Duodenal mucosa (tissue), 2 donors: Measurements from ENCODE around the gene ERCC3.
A peak's percentile ranks its signal among the peaks of the same experiment; 100 is the strongest.

Source experiments
- H3K27ac ChIP-seq: one replicate; pipeline ENCODE4 v1.7.0; 2013; ENCODE audit warnings: low read depth, low read length
- H3K27me3 ChIP-seq, 2 donors: one replicate each; pipeline ENCODE4 v1.7.0; 2013; ENCODE audit warnings: low read length in 2 of 2, control low read depth in 1 of 2; ENCODE audit not compliant: insufficient read depth in 2 of 2, control insufficient read depth in 1 of 2
- H3K36me3 ChIP-seq, 2 donors: one replicate each; pipeline ENCODE4 v1.7.0; 2013; ENCODE audit warnings: low read length in 2 of 2, control low read depth in 1 of 2; ENCODE audit not compliant: insufficient read depth in 2 of 2, control insufficient read depth in 1 of 2
- H3K4me1 ChIP-seq, 2 donors: one replicate each; pipeline ENCODE4 v1.7.0; 2013; ENCODE audit warnings: low read length in 2 of 2, control low read depth in 1 of 2; ENCODE audit not compliant: insufficient read depth in 2 of 2, control insufficient read depth in 1 of 2
- H3K4me3 ChIP-seq, 2 donors: one replicate each; pipeline ENCODE4 v1.7.0; 2013; ENCODE audit warnings: low read length in 2 of 2, low read depth in 1 of 2
- H3K9ac ChIP-seq, 2 donors: one replicate each; pipeline ENCODE4 v1.7.0; 2013; ENCODE audit warnings: low read length in 2 of 2, low read depth in 1 of 2
- H3K9me3 ChIP-seq, 2 donors: one replicate each; pipeline ENCODE4 v1.7.0; 2013; ENCODE audit warnings: low read length in 2 of 2, control low read depth in 1 of 2; ENCODE audit not compliant: control insufficient read depth in 1 of 2

ERCC3 gene

GRCh38 chr2:127314193-127314988 is 20.4 kb upstream of the ERCC3 start:
- no peak overlapping the region for H3K4me3 ChIP-seq
- no peaks in the 10 kb centered on the region for H3K4me1 ChIP-seq
- peaks cover 30 to 90% of the 10 kb centered on the region in 2 donors for H3K36me3 ChIP-seq
- no peaks in the 10 kb centered on the region for H3K9me3 ChIP-seq
- H3K27ac ChIP-seq: no peak overlapping the region
- no peaks in the 10 kb centered on the region for H3K27me3 ChIP-seq
- no peak overlapping the region for H3K9ac ChIP-seq

GRCh38 chr2:127313406-127313805 is 19.5 kb upstream of the ERCC3 start:
- no peaks in the 10 kb centered on the region for H3K4me1 ChIP-seq
- H3K27ac ChIP-seq: no peak overlapping the region
- H3K9me3 ChIP-seq: no peaks in the 10 kb centered on the region
- H3K27me3 ChIP-seq: no peaks in the 10 kb centered on the region
- no peak overlapping the region for H3K4me3 ChIP-seq
- no peak overlapping the region for H3K9ac ChIP-seq
- H3K36me3 ChIP-seq: peaks cover 35 to 87% of the 10 kb centered on the region in 2 donors

DNA sequence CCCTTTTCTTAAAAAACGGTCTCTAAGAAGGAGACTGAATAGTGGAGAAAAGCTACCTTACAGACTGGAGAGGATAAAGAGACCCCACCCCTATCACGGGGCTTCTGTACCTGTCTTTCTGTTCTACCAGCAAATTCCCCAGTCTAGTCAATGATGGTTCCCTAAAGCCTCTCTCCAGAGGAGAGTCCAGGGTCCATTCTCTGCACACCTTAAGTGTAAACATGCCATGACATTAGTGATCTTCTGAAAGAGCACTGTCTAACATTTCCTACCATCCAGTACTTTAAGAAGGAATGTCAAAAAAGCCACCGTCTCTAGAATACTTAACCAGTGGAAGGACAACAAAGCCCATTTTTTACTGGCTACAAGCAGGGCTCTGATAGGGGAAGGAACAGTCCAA is 17.0 kb upstream of the ERCC3 start:
- H3K9me3 ChIP-seq: no peaks in the 10 kb centered on the region
- H3K4me1 ChIP-seq: no peaks in the 10 kb centered on the region
- no peak overlapping the region for H3K4me3 ChIP-seq
- no peak overlapping the region for H3K27ac ChIP-seq
- H3K9ac ChIP-seq: no peak overlapping the region
- H3K27me3 ChIP-seq: no peaks in the 10 kb centered on the region
- peaks cover 35 to 85% of the 10 kb centered on the region in 2 donors for H3K36me3 ChIP-seq

DNA sequence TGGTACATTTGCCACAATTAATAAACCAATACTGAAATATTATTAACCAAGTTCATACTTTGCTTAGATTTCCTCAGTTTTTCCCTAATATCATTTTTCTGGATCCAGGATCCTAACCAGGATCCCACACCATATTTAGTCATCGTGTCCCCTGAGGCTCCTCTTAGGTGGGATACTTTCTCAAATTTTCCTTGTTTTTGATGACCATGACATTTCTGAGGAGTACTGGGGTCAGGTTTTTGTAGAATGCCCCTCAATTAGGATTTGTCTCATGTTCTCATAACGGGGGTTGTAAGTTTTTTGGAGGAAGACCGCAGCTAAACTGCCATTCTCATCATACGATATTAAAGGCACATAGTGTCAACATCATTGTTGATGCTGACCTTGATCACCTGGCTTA is 15.5 kb upstream of the ERCC3 start:
- no peaks in the 10 kb centered on the region for H3K27me3 ChIP-seq
- H3K27ac ChIP-seq: no peak overlapping the region
- H3K4me1 ChIP-seq: no peaks in the 10 kb centered on the region
- no peak overlapping the region for H3K9ac ChIP-seq
- no peaks in the 10 kb centered on the region for H3K9me3 ChIP-seq
- peaks cover 32 to 73% of the 10 kb centered on the region in 2 donors for H3K36me3 ChIP-seq
- H3K4me3 ChIP-seq: no peak overlapping the region

GRCh38 chr2:127308586-127309138 is 14.7 kb upstream of the ERCC3 start:
- Histone ChIP-seq H3K27me3 (no peaks in the 10 kb centered on the region), H3K4me3 (no peak overlapping the region), H3K9me3 (no peaks in the 10 kb centered on the region), H3K4me1 (no peaks in the 10 kb centered on the region), H3K36me3 (peaks cover 24 to 65% of the 10 kb centered on the region in 2 donors), H3K27ac (no peak overlapping the region), H3K9ac (no peak overlapping the region)

DNA sequence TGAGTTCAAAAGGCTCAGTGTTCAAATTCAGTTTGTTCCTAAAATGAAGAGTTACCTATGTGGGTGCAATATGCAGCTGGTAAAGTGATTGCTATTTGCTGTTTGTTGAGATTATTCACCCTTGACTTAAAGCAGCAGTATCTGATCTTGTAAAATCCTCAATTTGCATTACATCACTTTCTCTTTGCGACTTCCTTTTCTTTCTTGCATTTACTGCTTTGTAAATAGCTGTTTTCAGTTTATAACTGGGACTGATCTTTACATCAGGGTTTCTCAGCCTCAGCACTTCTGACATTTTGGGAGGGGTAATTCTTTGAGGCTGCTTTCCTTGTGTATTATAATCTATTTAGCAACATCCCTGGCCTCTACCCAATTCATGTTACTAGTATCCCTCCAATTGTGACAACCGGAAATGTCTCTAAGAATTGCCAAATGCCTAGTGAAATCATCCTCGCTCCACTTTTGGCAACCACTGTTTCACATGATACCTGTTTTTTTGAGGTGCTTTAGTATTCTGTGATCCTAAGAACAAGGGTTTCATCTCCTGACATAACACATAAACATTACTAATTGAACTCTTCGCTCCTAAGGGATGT is 12.1 kb upstream of the ERCC3 start:
- peaks cover 17 to 41% of the 10 kb centered on the region in 2 donors for H3K36me3 ChIP-seq
- H3K4me1 ChIP-seq: no peaks in the 10 kb centered on the region
- H3K27me3 ChIP-seq: no peaks in the 10 kb centered on the region
- H3K9me3 ChIP-seq: no peaks in the 10 kb centered on the region
- no peak overlapping the region for H3K4me3 ChIP-seq
- no peak overlapping the region for H3K27ac ChIP-seq
- no peak overlapping the region for H3K9ac ChIP-seq

DNA sequence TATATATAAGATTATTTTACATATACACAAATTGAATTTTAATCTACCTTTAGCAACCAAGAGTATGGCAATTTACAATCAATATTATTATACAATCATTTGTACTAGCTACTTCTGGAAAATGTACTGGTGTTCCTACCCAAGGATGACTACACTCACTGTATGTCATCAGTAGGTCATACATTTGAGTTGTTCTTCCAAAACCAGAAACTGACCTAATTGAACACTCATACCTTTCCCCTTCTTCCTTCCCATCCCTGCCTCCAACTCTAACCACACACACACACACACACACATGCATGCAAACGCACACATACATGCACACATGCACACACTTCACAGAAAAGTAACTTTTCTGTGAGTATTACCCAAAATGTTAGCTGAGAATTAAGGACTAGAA is 8.2 kb upstream of the ERCC3 start:
- H3K9me3 ChIP-seq: no peaks in the 10 kb centered on the region

DNA sequence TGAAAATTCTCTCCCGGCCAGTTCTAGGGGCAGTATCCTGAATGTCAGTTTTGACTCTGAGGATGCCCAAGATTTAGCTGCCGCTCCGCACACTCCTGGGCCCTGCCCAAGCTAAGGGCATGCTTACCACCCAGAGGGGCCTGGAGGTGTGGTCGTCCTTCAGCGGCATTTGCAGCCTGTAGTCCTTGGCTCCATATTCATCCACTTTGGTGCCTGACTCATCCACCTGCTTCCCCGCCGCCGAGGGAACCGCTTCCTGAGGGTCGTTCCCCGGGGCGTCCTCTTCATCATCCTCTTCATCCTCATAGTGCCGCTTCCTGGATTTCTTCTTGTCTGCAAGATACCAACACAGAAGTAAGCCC is 577 bp downstream of the ERCC3 start:
- Histone ChIP-seq H3K4me1 (peaks cover 11 to 18% of the 10 kb centered on the region in 2 donors), H3K36me3 (peaks cover 36 to 42% of the 10 kb centered on the region in 2 donors), H3K4me3 (peak overlapping the region; percentile 97), H3K9ac (peak overlapping the region; percentile 90 to 92), H3K27ac (no peak overlapping the region), H3K27me3 (no peaks in the 10 kb centered on the region), H3K9me3 (no peaks in the 10 kb centered on the region)

More for the DNA sequence above, 8.2 kb upstream of the ERCC3 start:
- Histone ChIP-seq H3K27me3 (no peaks in the 10 kb centered on the region), H3K27ac (no peak overlapping the region), H3K9ac (no peak overlapping the region), H3K4me3 (no peak overlapping the region), H3K36me3 (peaks cover 6 to 12% of the 10 kb centered on the region in 2 donors), H3K4me1 (no peaks in the 10 kb centered on the region)

DNA sequence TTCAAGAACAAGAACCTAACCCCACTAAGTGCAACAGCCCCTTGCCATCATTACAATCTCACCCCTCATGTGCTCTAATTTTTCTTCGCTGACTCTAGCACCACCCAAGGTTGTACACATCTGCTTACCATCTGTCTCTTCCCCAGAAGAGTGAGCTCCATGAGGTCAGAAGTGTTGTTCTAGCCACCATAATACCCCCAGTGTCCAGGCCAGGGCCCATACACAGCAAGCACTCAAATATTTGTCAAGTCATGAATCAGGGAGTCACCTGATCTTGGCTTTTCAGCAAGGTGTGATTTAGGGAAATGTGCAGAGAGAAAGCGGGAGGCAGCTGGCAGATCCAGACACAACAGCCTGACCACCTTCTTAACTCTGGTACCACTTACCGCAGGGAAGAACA is 5.7 kb downstream of the ERCC3 start:
- Histone ChIP-seq H3K27ac (no peak overlapping the region), H3K4me3 (no peak overlapping the region), H3K9ac (no peak overlapping the region), H3K36me3 (peaks cover 65 to 87% of the 10 kb centered on the region in 2 donors), H3K9me3 (peaks cover 0 to 7% of the 10 kb centered on the region in 2 donors), H3K27me3 (no peaks in the 10 kb centered on the region), H3K4me1 (peaks cover 7 to 14% of the 10 kb centered on the region in 2 donors)

- Histone ChIP-seq H3K4me3 (no peak overlapping the region), H3K27me3 (no peaks in the 10 kb centered on the region), H3K9ac (no peak overlapping the region), H3K36me3 (peaks cover 42 to 79% of the 10 kb centered on the region in 2 donors), H3K4me1 (no peaks in the 10 kb centered on the region), H3K9me3 (peaks cover 0 to 7% of the 10 kb centered on the region in 2 donors), H3K27ac (no peak overlapping the region)
Observed at GRCh38 chr2:127283275-127283674, 10.7 kb downstream of the ERCC3 start.
